GM18526 (cell line): ENCODE measurements around the gene MAN1A2.

ENCODE experiments used
- POLR2A ChIP-seq: IDR thresholded peaks from 3 replicates; pipeline ENCODE4 v1.6.1; 2011; ENCODE audit not compliant: insufficient read length; ENCODE audit errors: extremely low read depth

Gene MAN1A2

DNA sequence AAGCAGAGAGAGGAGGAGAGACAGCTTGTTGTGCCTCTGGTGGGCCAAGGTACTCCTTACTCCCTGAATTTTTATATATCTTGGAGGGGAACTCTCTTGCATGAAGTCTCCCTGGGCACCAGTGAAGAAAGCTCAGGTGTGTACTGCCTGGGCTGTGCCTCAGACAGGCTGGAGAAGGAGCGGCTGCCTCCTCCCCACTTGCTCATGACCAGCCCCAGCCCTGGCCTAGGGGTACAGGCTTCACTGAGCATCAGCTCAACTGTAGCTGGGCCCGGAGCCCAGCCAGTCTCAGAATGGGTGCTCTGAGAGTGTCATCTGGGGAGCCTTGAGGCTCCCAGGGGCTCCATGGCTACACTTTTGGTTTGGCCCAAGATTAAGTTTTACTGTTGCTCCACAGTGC is 193.8 kb downstream of the MAN1A2 start:
- no peak for TF ChIP-seq POLR2A

DNA sequence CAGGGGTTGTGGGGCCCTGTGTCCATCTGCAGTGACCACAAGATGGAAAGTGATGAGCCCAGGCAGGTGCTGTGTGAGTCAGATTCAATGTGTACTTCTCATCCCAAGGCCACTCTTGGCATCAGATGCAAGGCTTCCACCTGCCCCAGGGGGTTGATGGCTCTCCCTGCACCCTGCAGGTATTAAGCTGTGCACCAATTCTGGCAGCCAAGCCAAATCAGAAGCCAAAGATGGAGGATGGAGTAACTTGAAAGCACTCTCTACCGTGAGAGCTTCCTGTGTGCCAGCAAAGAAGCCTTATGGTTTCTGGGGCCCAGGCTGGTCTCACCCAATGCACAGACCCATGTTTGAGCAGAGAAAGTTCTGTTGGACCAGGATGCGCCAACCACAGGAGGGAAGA is 194.3 kb downstream of the MAN1A2 start:
- TF ChIP-seq POLR2A, result no peak

DNA sequence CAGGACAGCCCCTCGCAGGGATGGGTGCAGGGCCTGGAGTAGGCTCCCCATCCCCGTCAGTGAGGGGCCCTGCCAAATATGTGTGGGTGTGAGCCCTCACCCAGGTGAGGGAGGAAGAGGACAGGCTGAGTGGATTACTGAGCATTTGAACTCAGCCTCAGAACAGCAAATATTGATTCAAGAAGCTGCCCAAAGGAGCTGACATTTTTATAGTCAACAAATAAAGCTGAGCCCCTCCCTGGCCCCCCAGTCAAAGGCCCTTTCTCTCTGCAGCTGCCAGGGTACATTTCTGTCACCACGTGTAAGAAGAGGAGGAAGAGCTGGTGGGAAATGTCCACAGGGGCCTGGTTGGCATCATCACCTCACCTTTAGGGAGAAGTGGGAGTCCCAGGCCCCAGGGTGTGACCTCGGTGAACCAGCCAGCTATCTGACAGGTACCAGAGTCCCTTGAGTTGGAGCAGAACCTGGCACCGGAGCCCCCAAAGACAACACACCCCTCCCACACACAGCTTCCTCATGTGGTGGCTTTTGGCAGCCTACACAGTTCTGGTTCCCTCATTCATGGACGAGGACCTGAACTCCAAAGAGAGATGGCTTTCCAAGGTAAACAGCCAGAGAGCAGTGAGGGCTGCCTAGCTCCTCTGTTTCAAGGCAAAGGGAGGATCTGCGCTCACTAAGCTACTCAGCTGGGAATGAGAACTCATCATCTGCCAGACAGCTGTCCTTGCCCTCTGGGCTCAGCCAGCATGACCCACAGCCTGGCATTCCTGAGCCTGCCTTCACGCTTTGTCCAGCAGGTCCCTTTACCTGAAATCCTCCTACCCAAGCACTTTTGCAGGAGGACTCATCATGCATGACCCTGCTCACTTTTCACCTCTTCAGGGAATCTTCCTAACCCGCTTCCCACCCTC is 195.6 kb downstream of the MAN1A2 start:
- no peak for TF ChIP-seq POLR2A

DNA sequence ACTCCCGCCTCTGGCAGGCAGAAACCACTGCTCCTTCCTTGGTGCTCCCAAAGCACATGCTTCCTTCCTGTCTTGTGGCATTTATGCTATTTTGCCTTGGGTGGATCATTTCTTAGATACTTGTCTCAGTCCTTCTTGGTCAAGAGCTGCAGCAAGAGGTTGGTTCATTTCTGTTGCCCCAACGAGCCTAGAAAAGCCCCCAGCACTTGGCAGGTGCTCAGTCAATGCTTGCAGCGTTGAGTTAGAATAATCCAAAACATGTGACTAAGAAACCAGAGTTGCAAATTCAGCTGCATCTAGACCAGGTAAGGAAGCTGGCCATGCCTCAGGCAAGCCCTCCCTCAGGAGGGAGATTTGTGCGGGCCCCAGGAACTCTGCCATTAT is 196.2 kb downstream of the MAN1A2 start:
- TF ChIP-seq POLR2A, result no peak

DNA sequence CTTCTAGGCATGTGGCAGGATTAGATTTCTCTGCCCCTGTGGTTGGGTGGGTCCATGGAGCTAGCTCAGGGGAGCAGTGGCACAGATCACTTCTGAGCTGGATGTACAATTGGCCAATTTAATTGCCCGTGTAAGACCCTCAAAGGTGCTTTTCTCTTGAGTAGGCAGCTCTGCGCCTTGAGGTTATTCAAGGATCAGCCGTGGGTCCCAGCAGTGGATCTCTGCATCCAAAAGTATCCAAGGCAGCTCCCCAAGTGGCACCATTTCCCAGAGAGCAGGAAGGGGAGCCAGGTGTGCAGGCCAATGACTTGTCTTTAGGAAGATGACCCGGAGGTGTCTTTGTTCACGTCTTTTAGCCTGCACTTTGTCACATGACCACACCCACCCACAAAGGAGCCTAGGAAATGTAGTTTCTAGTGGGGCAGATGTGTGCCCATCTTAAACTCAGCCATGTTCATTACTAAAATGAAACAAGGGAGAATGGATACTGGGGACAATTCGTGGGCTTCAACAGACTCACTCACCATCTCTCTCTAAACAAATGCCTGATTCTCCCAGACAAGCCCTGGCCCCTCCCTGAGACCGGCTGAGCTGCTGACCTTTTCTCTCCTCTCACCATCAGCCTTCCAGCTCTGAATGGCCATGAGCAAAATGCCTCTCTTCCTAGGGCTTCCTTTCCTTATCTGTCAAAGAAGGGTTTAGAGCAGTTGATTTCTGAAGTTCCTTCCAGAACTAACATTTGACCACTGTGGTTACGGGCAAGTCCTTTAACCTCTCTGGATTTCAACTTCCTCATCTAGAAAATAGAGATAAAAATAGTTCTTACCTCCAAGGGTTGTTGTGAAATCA is 197.2 kb downstream of the MAN1A2 start:
- no peak for TF ChIP-seq POLR2A

DNA sequence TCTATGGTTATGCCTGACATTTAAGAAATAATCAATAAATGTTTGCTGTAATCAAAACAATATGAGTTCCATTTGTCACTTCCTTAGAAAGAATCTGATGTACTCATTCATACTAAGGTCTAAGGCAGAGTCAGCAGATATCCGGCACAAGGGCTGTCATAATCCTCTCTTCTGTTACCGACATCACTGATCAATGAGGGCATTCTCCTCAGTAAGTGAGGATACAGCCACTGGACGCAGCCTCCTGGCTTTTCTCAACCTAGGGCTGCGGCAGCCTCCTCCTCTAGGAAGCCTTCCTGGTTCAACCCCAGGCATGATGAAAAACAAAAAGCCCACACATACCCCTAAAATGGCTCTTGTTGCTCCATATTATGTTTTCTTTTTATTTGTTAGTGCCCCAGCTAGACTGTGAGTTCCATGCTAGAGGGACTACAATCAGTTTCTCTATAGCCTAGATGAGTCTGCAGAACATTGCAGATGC is 197.9 kb downstream of the MAN1A2 start:
- no peak for TF ChIP-seq POLR2A

DNA sequence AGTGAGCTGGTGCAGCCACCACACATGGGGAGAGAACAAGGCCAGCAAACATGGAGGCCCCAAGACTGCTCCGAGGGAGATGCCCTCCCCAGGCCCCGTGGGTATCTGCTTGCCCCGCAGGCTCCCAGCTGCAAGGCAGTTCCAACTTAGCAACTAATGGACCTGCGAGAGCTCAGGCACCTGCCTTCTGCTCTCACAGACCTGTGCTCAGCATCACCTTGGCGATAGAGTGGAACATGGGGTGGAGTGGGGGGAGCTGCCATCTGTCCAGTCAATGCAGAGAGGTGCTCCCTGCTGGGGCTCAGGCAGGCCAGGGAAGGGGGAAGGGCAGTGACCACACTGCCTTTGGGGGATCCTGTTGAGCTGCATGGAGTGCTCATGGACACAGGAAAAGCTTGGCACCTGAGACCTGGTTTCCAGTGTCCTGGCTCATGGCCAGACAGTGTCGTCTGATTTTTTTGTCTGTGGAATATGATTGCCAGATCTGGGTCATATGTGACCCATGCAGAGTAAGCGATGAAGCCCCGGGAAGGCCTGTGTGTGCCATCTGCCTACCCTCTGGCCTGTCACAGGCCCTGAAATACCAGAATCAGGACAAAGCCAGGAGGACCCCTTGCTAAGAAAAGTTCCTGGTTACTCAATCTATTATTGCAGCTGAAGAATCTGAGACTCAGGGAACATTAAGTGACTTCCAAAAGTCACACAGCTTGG is 198.7 kb downstream of the MAN1A2 start:
- TF ChIP-seq POLR2A, result no peak

DNA sequence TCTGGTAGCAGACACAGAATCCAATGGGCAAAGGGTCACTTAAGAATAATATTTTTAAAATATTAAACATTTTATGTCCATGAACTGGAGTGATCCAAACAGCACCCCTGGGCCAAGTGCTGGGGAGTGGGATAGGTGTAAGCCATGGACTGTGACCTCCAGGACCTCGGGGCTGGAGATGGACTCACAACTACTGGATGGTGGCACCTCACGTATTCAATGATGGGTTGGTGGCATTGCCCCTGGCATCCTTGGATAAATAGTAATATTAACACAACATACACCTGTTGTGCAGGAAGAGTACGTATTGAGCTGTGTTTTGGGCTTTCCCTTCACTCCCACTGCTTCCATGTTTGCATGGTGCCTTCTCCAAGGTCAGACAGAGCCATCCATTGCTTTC is 199.3 kb downstream of the MAN1A2 start:
- no peak for TF ChIP-seq POLR2A

DNA sequence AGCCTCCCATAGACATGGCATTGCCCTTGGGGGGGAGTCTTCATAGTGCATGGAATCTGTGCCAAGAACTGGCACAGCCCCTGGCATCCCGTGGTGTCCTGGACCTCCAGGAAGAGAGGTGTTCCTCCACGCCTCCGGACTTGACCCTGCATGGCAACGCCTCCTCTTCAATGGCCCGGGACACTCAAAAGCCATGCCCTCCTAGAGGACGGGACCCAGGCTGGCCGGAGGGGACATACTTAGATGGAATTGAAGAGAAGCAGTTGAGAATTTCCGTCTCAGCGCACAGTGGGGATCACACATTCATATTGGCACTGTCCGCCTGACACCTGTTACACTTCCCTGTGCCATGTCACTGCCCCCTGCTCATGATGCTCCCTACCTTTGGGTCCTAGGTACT is 200.2 kb downstream of the MAN1A2 start:
- TF ChIP-seq POLR2A, result no peak

DNA sequence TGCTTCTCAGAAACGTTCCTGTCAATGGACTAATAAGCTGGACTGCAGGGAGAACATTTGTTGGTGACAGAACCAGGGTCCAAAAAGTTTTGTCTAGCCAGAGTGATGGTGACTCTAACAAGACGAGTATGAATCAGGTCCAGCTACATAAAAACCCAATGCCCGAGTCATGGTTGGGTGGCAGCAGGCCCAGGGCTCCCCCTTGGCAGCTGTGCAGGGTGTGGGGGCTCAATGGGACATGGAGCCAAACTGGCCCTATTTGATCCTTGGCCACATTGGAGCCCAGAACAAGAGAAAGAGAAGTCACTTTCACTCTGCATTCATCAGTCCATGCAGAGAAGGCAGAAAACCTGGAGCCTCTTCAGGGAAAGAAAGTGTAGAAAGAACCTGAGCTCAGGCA is 200.7 kb downstream of the MAN1A2 start:
- no peak for TF ChIP-seq POLR2A

DNA sequence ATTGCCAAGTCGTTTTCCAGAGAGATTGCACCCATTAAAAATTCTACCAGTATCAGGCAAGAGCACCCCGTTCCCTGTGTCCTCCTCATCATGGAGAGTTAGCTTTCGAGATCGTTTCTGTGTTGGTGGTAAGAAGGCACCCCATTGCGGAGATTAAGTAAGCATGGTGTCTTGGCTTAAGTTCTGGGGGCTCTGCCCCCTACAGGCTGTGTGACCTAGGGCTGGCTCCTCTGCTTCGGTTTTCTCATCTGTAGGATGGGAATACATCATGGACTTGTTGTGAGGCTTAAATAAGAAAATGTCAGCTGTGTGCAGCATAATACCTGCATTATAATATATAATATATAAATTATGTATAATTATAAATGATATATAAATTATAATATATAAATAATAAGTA is 201.8 kb downstream of the MAN1A2 start:
- no peak for TF ChIP-seq POLR2A

DNA sequence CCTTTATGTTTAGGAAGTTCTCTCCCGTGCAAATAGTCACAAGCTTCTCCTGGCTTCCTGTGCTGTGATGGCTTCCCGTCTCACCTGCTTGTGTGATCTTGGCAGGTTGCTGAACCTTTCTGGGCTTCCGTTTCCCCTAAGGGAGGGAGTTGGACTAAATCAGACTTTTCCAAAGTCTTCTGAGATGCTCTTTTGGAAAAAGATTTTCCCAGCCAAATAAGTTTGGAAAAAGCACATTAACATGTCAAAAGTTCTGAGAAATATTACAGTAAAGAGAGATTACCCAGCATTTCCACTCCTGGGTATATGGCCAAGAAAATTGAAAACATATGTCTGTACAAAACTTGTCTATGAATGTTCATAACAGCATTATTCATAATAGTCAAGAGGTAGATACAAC is 202.6 kb downstream of the MAN1A2 start:
- no peak for TF ChIP-seq POLR2A

DNA sequence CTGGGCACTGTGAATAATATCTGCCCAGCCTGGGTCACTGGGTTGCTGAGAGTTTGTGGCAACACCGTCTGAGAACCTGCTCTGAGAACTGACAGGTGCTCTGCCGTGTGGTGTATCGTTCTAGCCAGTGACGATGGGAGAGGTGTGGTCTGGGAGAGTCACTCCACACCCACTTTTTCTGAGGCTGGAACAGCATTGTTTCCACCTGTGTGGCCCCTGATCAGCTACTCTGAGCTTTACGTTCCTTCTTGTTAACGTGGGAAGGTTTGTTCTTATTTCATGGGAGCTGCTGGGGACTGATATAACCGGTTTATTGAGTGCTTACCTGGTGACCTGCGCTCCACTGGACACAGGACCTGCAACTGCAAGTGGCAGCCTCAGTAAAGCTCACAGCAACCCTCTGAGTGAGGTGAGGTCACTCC is 203.8 kb downstream of the MAN1A2 start:
- TF ChIP-seq POLR2A, result no peak

DNA sequence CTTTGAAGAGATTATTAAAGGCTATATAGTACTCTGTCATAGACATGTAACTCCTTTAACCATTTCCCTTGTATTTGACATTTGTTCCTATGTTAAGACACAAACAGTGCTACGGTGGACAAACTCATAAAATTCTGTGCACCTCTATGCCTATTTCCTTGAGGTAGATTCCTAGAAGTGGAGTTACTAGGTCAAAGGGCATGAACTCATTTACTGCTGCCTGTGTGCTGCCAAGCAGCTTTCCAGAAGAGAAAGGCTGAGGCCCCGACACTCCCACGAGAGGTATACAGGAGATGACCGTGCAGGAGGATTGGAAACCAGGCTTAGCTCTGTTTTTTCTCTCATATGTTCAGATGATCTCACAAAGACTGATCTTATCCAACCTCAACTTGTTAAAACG is 204.2 kb downstream of the MAN1A2 start:
- TF ChIP-seq POLR2A, result no peak

DNA sequence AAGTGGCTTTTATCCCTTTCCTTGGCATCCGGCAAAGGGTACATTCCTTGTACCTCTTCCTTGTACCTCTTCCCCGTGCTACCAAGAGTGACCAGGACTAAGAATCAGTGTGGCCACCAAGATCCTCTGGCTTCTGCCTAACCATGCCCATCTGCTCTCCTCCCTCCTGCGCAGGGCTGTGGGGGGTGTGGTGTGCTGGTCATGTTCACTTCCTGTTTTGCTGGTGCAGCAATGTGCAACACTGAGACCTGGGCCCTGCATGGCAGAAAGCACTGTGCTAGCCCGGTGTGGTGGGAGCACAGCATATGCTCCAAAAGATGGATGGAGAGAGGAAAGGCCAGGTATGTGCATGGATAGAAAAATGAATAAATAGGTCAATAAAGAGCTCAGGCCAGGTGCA is 205.3 kb downstream of the MAN1A2 start:
- no peak for TF ChIP-seq POLR2A
